Measurements from ENCODE around the gene SUGCT. TPM values are rescaled to one million over a fixed set of nuclear protein-coding genes. Genes with fewer than 3 reads are reported as not detected.

SUGCT gene
- total RNA-seq, 1 donor from 2014 or later, result 9.8 TPM

DNA sequence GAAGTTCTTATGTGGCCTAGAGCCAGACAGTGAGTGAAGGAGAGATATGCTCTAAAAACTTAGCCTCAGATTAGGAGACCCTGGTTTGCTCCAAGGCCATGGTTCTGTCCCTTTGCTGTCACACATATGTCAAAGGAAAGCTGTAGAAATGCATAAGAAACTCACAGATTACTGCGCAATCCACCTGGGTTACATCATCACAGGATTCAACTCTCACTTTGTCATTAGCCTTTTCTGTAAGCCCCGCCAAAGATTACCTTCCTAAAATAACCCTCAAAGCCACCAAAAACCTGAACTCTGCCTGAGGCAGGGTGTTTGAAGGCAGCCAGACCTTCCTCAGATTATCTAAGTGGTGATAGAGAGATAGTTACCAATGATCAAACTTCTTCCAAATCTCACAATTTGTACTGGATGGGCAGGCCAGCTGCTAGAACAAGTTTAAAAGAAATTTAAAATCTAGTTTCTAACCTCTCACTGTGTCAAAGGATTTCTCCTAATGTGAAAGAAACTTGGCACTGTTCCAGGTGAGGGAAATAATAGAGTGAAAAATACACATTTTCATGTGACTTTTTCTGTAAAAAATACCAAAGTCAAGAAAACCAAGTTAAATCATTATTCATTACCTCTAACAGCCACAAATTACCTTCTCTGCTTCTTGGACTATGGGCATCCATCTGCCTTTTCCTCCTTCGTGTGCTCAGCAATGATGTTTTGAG, 567.2 kb downstream of the SUGCT start:
- no peaks in the 10 kb centered on the region for H3K9me3 ChIP-seq
- peak overlapping the region; percentile 55 to 57 for H3K27ac ChIP-seq
- peaks cover 0 to 12% of the 10 kb centered on the region in 2 donors for H3K4me1 ChIP-seq
- no peak overlapping the region for H3K4me3 ChIP-seq
- DNase-seq (ENCODE audit: low spot score in 2 of 2), result no peak
- no peaks in the 10 kb centered on the region for H3K27me3 ChIP-seq
- no peaks in the 10 kb centered on the region for H3K36me3 ChIP-seq
- intact Hi-C loops (cut with DNase I), result no loop called here
- TF ChIP-seq, protein P1, sequence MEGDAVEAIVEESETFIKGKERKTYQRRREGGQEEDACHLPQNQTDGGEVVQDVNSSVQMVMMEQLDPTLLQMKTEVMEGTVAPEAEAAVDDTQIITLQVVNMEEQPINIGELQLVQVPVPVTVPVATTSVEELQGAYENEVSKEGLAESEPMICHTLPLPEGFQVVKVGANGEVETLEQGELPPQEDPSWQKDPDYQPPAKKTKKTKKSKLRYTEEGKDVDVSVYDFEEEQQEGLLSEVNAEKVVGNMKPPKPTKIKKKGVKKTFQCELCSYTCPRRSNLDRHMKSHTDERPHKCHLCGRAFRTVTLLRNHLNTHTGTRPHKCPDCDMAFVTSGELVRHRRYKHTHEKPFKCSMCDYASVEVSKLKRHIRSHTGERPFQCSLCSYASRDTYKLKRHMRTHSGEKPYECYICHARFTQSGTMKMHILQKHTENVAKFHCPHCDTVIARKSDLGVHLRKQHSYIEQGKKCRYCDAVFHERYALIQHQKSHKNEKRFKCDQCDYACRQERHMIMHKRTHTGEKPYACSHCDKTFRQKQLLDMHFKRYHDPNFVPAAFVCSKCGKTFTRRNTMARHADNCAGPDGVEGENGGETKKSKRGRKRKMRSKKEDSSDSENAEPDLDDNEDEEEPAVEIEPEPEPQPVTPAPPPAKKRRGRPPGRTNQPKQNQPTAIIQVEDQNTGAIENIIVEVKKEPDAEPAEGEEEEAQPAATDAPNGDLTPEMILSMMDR (IDR thresholded peaks at IDR 0.05), result no peak

DNA sequence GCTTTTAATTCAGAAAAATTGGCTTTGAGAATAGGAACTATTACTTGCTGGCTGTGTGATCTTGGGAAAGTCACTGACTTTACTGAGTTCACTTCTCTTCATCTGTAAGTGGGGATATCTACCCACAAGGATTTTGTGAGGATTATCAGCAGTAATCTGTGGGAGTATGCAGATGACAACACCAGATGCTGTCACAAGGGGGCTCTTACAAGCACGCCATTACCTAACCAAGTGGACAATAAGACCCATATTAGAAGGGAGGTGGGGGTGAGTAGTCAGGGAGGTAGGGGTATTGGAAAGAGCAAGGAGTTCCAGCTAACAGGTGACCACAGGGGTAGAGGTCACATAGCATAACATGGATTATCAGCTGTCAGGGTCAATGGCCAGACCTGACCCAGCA, 569.4 kb downstream of the SUGCT start:
- no peaks in the 10 kb centered on the region for H3K9me3 ChIP-seq
- no peak overlapping the region for H3K27ac ChIP-seq
- DNase-seq (ENCODE audit: low spot score in 2 of 2), result no peak
- no peaks in the 10 kb centered on the region for H3K36me3 ChIP-seq
- H3K4me1 ChIP-seq, result peaks cover 0 to 10% of the 10 kb centered on the region in 2 donors
- no peak overlapping the region for H3K4me3 ChIP-seq
- intact Hi-C loops (cut with DNase I), result no loop called here
- H3K27me3 ChIP-seq, result no peaks in the 10 kb centered on the region
- TF ChIP-seq, protein P1 (IDR thresholded peaks at IDR 0.05), result no peak

DNA sequence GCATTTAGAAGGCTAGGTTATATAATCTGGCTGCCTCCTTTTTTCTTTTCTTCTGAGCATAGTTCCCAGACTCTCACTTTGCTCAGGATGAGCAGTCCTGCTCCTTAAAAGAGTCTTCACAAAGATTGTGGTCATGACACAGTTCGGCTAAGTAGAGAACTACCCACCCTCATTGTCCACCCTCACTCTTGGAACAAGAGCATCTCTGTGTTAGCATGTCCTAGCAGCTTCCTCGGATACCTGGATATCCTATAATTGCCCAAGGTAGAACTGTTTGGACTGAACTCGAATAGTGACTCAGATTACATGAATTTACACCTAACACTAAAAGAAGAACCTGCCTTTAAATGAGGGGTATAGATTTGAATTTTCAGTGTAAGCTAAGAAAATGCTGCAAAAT, 572.0 kb downstream of the SUGCT start:
- TF ChIP-seq, protein P1 (IDR thresholded peaks at IDR 0.05), result no peak
- intact Hi-C loops (cut with DNase I), result no loop called here
- Histone ChIP-seq H3K36me3 (no peaks in the 10 kb centered on the region), H3K4me1 (peaks cover 0 to 4% of the 10 kb centered on the region in 2 donors), H3K9me3 (no peaks in the 10 kb centered on the region), H3K27ac (no peak overlapping the region), H3K4me3 (no peak overlapping the region), H3K27me3 (no peaks in the 10 kb centered on the region)
- DNase-seq (ENCODE audit: low spot score in 2 of 2), result no peak

DNA sequence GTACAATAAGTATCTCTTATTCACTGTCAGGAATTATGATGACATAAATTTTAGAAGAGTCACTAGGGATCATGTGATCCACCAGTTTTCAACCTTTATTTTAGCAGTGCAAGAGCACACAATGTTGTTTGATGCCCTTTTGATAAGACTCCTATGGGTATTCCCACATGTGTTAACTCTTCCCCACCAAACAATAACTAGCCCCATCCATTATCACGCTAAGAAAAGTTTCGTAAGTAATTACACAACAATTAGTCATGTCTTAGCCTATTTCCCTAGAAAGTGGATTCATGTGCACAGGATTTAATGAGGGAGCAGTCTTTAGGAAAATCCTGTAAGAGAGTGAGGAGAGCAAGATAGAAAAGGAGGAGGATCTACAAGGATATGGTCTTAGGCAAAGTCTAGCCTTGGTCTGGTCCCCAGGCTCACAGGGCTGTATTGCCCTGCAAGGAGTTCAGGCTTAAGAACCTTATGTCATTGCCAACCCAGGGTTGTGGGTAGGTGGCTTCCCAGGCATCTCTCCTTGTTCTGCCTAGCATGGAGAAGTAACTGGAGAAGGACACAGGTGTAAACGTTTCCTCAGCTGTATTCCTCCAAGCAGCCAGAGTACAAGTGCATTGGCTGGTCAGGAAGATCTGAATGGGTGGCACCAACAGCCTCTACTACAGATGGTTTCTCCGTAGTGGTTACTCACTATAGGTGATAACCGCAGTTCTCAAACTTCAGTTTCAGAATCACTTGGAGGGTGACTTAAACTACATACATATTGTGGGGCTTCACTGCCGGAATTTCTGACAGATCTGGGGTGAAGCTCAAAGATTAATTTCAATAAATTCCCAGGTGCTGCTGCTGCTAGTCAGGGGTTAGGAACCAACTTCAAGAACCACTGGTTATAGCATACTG, 574.5 kb downstream of the SUGCT start:
- no peak overlapping the region for H3K27ac ChIP-seq
- no peak overlapping the region for H3K4me3 ChIP-seq
- peaks cover 2 to 12% of the 10 kb centered on the region in 2 donors for H3K4me1 ChIP-seq
- TF ChIP-seq, protein P1 (IDR thresholded peaks at IDR 0.05), result no peak
- no peaks in the 10 kb centered on the region for H3K36me3 ChIP-seq
- no peaks in the 10 kb centered on the region for H3K9me3 ChIP-seq
- DNase-seq (ENCODE audit: low spot score in 2 of 2), result no peak
- H3K27me3 ChIP-seq, result no peaks in the 10 kb centered on the region
- intact Hi-C loops (cut with DNase I), result no loop called here

DNA sequence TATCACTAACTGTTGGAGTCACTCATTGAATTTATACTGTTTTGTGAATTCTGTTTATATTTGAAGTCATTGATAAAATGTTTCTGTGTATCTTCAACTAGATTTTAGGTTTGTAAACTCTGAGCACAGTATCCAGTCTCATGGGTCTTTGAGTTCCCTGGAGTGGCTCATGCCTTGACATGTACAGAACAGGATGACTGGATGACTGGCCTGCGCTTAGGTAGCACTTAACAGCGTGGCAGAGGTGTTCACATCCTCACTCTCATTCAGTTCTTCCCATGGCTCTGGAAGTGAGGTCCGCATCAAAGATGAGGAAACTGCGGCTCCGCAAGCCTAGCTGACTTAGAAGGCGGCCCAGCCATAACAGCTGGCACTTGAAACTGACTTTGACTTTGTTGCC, 576.9 kb downstream of the SUGCT start:
- no peaks in the 10 kb centered on the region for H3K9me3 ChIP-seq
- DNase-seq (ENCODE audit: low spot score in 2 of 2), result no peak
- H3K27ac ChIP-seq, result no peak overlapping the region
- no peak overlapping the region for H3K4me3 ChIP-seq
- TF ChIP-seq, protein P1 (IDR thresholded peaks at IDR 0.05), result no peak
- H3K36me3 ChIP-seq, result no peaks in the 10 kb centered on the region
- intact Hi-C loops (cut with DNase I), result no loop called here
- peaks cover 2 to 31% of the 10 kb centered on the region in 2 donors for H3K4me1 ChIP-seq
- no peaks in the 10 kb centered on the region for H3K27me3 ChIP-seq
